Measurements from ENCODE around the gene CSNK1D. TPM values are rescaled to one million over a fixed set of nuclear protein-coding genes. Genes with fewer than 3 reads are reported as not detected.

Gene CSNK1D
- total and polyA plus RNA-seq, 4 donors = 72.7 to 160 (median 123) TPM

GRCh38 chr17:82310877-82311276 is 37.4 kb upstream of the CSNK1D start:
- DNase-seq = no peak
- no peaks in the 10 kb centered on the region for H3K36me3 ChIP-seq (ENCODE audit: control insufficient read depth in 4 of 4, insufficient read depth in 4 of 4, low read length in 4 of 4)
- 82 to 90% methylated on average over 21 of the region's 21 CpGs for WGBS, 2 donors
- peaks cover 0 to 5% (median 3%) of the 10 kb centered on the region in 5 donors for H3K4me1 ChIP-seq (ENCODE audit: control insufficient read depth in 5 of 5, insufficient read depth in 5 of 5, low read length in 5 of 5)
- no peak overlapping the region for H3K27ac ChIP-seq (ENCODE audit: low read depth in 1 of 2, low read length in 1 of 2)
- H3K9ac ChIP-seq (ENCODE audit: insufficient read depth in 1 of 2, low read length in 2 of 2) = no peak overlapping the region
- peaks cover 0 to 7% (median 2%) of the 10 kb centered on the region in 3 donors for H3K27me3 ChIP-seq (ENCODE audit: control insufficient read depth in 3 of 3, insufficient read depth in 3 of 3, low read length in 2 of 3)
- TF ChIP-seq, protein P1, sequence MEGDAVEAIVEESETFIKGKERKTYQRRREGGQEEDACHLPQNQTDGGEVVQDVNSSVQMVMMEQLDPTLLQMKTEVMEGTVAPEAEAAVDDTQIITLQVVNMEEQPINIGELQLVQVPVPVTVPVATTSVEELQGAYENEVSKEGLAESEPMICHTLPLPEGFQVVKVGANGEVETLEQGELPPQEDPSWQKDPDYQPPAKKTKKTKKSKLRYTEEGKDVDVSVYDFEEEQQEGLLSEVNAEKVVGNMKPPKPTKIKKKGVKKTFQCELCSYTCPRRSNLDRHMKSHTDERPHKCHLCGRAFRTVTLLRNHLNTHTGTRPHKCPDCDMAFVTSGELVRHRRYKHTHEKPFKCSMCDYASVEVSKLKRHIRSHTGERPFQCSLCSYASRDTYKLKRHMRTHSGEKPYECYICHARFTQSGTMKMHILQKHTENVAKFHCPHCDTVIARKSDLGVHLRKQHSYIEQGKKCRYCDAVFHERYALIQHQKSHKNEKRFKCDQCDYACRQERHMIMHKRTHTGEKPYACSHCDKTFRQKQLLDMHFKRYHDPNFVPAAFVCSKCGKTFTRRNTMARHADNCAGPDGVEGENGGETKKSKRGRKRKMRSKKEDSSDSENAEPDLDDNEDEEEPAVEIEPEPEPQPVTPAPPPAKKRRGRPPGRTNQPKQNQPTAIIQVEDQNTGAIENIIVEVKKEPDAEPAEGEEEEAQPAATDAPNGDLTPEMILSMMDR (IDR thresholded peaks at IDR 0.05; ENCODE audit: control extremely low read depth, extremely low read depth) = no peak
- no peak for ATAC-seq (ENCODE audit: insufficient read depth, low FRiP score)
- H3K9me3 ChIP-seq (ENCODE audit: control insufficient read depth in 4 of 4, insufficient read depth in 3 of 4, low read length in 3 of 4) = no peaks in the 10 kb centered on the region
- no peak overlapping the region for H3K4me3 ChIP-seq

- H3K27ac ChIP-seq (ENCODE audit: low read depth in 1 of 2, low read length in 1 of 2) = no peak overlapping the region
- peaks cover 0 to 2% (median 0%) of the 10 kb centered on the region in 3 donors for H3K27me3 ChIP-seq (ENCODE audit: control insufficient read depth in 3 of 3, insufficient read depth in 3 of 3, low read length in 2 of 3)
- TF ChIP-seq, protein P1 (IDR thresholded peaks at IDR 0.05; ENCODE audit: control extremely low read depth, extremely low read depth) = no peak
- peaks cover 0 to 3% (median 0%) of the 10 kb centered on the region in 5 donors for H3K4me1 ChIP-seq (ENCODE audit: control insufficient read depth in 5 of 5, insufficient read depth in 5 of 5, low read length in 5 of 5)
- H3K9me3 ChIP-seq (ENCODE audit: control insufficient read depth in 4 of 4, insufficient read depth in 3 of 4, low read length in 3 of 4) = no peaks in the 10 kb centered on the region
- H3K36me3 ChIP-seq (ENCODE audit: control insufficient read depth in 4 of 4, insufficient read depth in 4 of 4, low read length in 4 of 4) = no peaks in the 10 kb centered on the region
- ATAC-seq (ENCODE audit: insufficient read depth, low FRiP score) (no peak), DNase-seq (no peak)
- H3K9ac ChIP-seq (ENCODE audit: insufficient read depth in 1 of 2, low read length in 2 of 2) = no peak overlapping the region
- 82 to 91% methylated on average over 27 of the region's 27 CpGs for WGBS, 2 donors
- no peak overlapping the region for H3K4me3 ChIP-seq
These were observed 36.4 kb upstream of the CSNK1D start for GRCh38 chr17:82309656-82310570.

DNA sequence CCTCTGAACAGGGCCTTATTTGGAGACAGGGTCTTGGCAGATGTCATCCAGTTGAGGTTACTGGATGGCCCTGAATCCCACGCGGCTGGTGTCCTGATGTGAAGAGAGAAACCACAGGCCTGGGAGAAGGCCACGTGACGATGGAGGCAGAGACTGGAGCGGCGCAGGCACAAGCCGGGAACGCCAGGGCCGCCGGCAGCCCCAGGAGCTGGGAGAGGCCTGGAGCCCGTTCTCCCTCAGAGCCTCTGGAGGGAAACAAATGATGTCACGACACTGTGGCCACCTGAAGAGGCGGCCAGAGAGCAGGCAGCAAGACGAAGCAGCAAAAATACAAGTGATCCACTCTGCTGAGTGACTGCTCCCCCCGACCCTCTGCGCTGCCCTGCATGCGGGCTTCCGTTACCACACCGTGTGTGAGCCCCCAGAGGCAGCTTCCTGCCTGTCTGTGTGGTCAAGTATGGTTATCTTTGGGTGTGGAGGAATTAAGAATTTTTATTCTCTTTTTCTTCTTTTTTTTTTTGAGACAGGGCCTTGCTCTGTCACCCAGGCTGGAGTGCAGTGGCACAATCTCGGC is 32.3 kb upstream of the CSNK1D start:
- Histone ChIP-seq H3K4me3 (no peak overlapping the region), H3K9ac (ENCODE audit: insufficient read depth in 1 of 2, low read length in 2 of 2) (no peak overlapping the region), H3K4me1 (ENCODE audit: control insufficient read depth in 5 of 5, insufficient read depth in 5 of 5, low read length in 5 of 5) (peaks cover 0 to 11% (median 0%) of the 10 kb centered on the region in 5 donors), H3K27ac (ENCODE audit: low read depth in 1 of 2, low read length in 1 of 2) (no peak overlapping the region), H3K36me3 (ENCODE audit: control insufficient read depth in 4 of 4, insufficient read depth in 4 of 4, low read length in 4 of 4) (no peaks in the 10 kb centered on the region), H3K9me3 (ENCODE audit: control insufficient read depth in 4 of 4, insufficient read depth in 3 of 4, low read length in 3 of 4) (no peaks in the 10 kb centered on the region), H3K27me3 (ENCODE audit: control insufficient read depth in 3 of 3, insufficient read depth in 3 of 3, low read length in 2 of 3) (no peaks in the 10 kb centered on the region)
- ATAC-seq (ENCODE audit: insufficient read depth, low FRiP score) (no peak), DNase-seq (no peak)
- 47 to 69% methylated on average over 20 of the region's 20 CpGs for WGBS, 2 donors
- TF ChIP-seq, protein P1 (IDR thresholded peaks at IDR 0.05; ENCODE audit: control extremely low read depth, extremely low read depth) = no peak
